Keratinocyte (primary cell): ENCODE results near the gene GADD45G. TPM values are rescaled to one million over a fixed set of nuclear protein-coding genes. Genes with fewer than 3 reads are reported as not detected.

Experiments used
- DNase-seq: peaks from one replicate; pipeline ENCODE4 v3.0.0-alpha.2; 2011; ENCODE audit warnings: low read depth, missing footprints, low spot score
- FAIRE-seq: peaks from 2 replicates; lab custom pipeline; 2011; peaks lifted over from hg19 to GRCh38; lab: Jason Lieb, UNC
- H2AFZ ChIP-seq: 2 replicates; pipeline ENCODE4 v1.6.0; 2012; ENCODE audit warnings: low read length, control low read depth, inconsistent platforms; ENCODE audit not compliant: control insufficient read depth
- H3K27ac ChIP-seq: 2 replicates; pipeline ENCODE4 v1.5.1; 2011; ENCODE audit warnings: low read length; ENCODE audit not compliant: control insufficient read depth, insufficient read depth
- H3K27me3 ChIP-seq: 3 replicates; pipeline ENCODE4 v1.6.0; 2011; ENCODE audit warnings: low read length; ENCODE audit not compliant: control insufficient read depth, insufficient read depth; ENCODE audit errors: extremely low read depth
- H3K36me3 ChIP-seq, 2 experiments: 2 replicates in 1 of 2; 3 replicates in 1 of 2; pipeline ENCODE4 v1.5.1; 2011; ENCODE audit warnings: low read length in 2 of 2, mild to moderate bottlenecking in 1 of 2; ENCODE audit not compliant: control insufficient read depth in 2 of 2, insufficient read depth in 2 of 2; ENCODE audit errors: extremely low read depth in 1 of 2
- H3K4me1 ChIP-seq: 3 replicates; pipeline ENCODE4 v1.5.1; 2011; ENCODE audit warnings: low read length; ENCODE audit not compliant: control insufficient read depth, insufficient read depth; ENCODE audit errors: extremely low read depth
- H3K4me2 ChIP-seq: 3 replicates; pipeline ENCODE4 v1.6.0; 2011; ENCODE audit warnings: low read depth, low read length; ENCODE audit not compliant: control insufficient read depth, insufficient read depth; ENCODE audit errors: extremely low read depth
- H3K4me3 ChIP-seq, 3 experiments: fragments of 200-600 bp in 1 of 3; sonication (generic) in 1 of 3; 2 replicates in 2 of 3; 3 replicates in 1 of 3; pipeline ENCODE4 v1.5.1; 2011 to 2016; ENCODE audit warnings: low read length in 3 of 3, mild to moderate bottlenecking in 3 of 3, control low read depth in 2 of 3, inconsistent platforms in 1 of 3, low read depth in 1 of 3, mixed read lengths in 1 of 3, mixed run types in 1 of 3, moderate library complexity in 1 of 3; ENCODE audit not compliant: control insufficient read depth in 2 of 3, insufficient read depth in 2 of 3; ENCODE audit errors: extremely low read depth in 1 of 3
- H3K79me2 ChIP-seq: 2 replicates; pipeline ENCODE4 v1.6.0; 2012; ENCODE audit warnings: low read length; ENCODE audit not compliant: control insufficient read depth, insufficient read depth
- H3K9ac ChIP-seq: 3 replicates; pipeline ENCODE4 v1.6.0; 2011; ENCODE audit warnings: low read length; ENCODE audit not compliant: control insufficient read depth, insufficient read depth; ENCODE audit errors: extremely low read depth
- H3K9me1 ChIP-seq: 3 replicates; pipeline ENCODE4 v1.6.0; 2011; ENCODE audit warnings: low read length; ENCODE audit not compliant: control insufficient read depth, insufficient read depth; ENCODE audit errors: extremely low read depth
- H3K9me3 ChIP-seq: 2 replicates; pipeline ENCODE4 v1.5.1; 2012; ENCODE audit warnings: low read depth, low read length; ENCODE audit not compliant: control insufficient read depth
- H4K20me1 ChIP-seq: 3 replicates; pipeline ENCODE4 v1.6.0; 2011; ENCODE audit warnings: low read length; ENCODE audit not compliant: control insufficient read depth, insufficient read depth; ENCODE audit errors: extremely low read depth
- CTCF ChIP-seq, 3 experiments: IDR thresholded peaks in 1 of 3; conservative IDR thresholded peaks in 1 of 3; optimal IDR thresholded peaks in 1 of 3; 2 replicates in 2 of 3; 3 replicates in 1 of 3; pipeline versions ENCODE3 to v1.5.1; 2011; ENCODE audit warnings: low read length in 3 of 3, mild to moderate bottlenecking in 3 of 3, moderate library complexity in 2 of 3, control low read depth in 1 of 3, inconsistent platforms in 1 of 3; ENCODE audit not compliant: insufficient read depth in 2 of 3; ENCODE audit errors: extremely low read depth in 1 of 3
- EZH2 ChIP-seq: IDR thresholded peaks from one replicate; pipeline ENCODE4 v1.6.1; 2012; ENCODE audit warnings: inconsistent platforms, mild to moderate bottlenecking, low read length, moderate library complexity
- dilution Hi-C: fragments of 300-500 bp; cut with MboI; formaldehyde crosslinking; loops from one replicate; pipeline ENCODE4 v1.7.0; 2020; ENCODE audit warnings: low sequenced_read_pairs; ENCODE audit not compliant: extremely low pct_ligation_motif_present
- polyA plus RNA-seq, 5 experiments: library from polyadenylated mRNA; depleted of rRNA in 3 of 5; stranded (reverse) in 3 of 5; stranded (forward) in 1 of 5; unstranded in 1 of 5; fragments of >200 nt; gene quantifications; 1 replicate in 1 of 5; 2 replicates in 3 of 5; 3 replicates in 1 of 5; pipeline versions ENCODE4 v1.2.1 to v1.2.3, GENCODE V29; 2011 to 2012; ENCODE audit warnings: missing spikeins in 2 of 5, low read depth in 1 of 5, low replicate concordance in 1 of 5

GADD45G gene
- polyA plus RNA-seq, 1 donor (not counting 4 experiments of a cell fraction or from before 2014, with no cell fraction given): 0.05 TPM

GRCh38 chr9:89579741-89580385 is 24.9 kb upstream of the GADD45G start:
- no peak for FAIRE-seq
- H3K4me1 ChIP-seq: no peaks in the 10 kb centered on the region
- dilution Hi-C loops: no loop called here
- no peaks in the 10 kb centered on the region for H4K20me1 ChIP-seq
- no peak overlapping the region for H3K27ac ChIP-seq
- H3K9me3 ChIP-seq: no peaks in the 10 kb centered on the region
- no peak overlapping the region for H3K9ac ChIP-seq
- no peaks in the 10 kb centered on the region for H3K36me3 ChIP-seq
- H3K79me2 ChIP-seq: no peaks in the 10 kb centered on the region
- no peak overlapping the region for H2AFZ ChIP-seq
- no peak overlapping the region for H3K4me2 ChIP-seq
- TF ChIP-seq CTCF (optimal IDR thresholded peaks at IDR 0.05 in 1 of 3, IDR thresholded peaks at IDR 0.05 in 1 of 3, conservative IDR thresholded peaks at IDR 0.05 in 1 of 3; ENCODE audit: extremely low read depth in 1 of 3, insufficient read depth in 2 of 3, low read length in 3 of 3): no peak
- TF ChIP-seq EZH2: no peak
- DNase-seq: no peak
- H3K9me1 ChIP-seq: no peaks in the 10 kb centered on the region
- no peaks in the 10 kb centered on the region for H3K27me3 ChIP-seq
- H3K4me3 ChIP-seq: no peak overlapping the region

DNA sequence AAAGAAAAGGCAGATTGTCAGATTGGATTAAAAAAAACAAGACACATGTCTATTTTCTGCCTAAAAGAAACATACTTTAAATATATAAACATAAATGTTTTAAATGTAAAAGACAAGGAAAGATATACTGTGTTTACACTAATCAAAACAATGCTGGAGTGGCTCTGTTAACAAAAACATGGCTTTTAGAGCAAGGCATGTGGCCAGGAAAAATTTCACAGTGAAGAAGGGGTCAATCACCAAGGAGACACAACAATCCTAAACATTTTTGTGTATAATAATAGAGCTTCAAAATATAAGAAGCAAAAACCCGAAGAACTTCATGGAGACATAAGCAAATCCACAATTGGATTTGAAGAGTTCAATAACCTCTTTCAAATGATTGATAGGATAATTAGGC is 18.5 kb upstream of the GADD45G start:
- no peaks in the 10 kb centered on the region for H3K9me1 ChIP-seq
- H2AFZ ChIP-seq: no peak overlapping the region
- peaks cover 5% of the 10 kb centered on the region for H3K27me3 ChIP-seq
- no peaks in the 10 kb centered on the region for H4K20me1 ChIP-seq
- no peaks in the 10 kb centered on the region for H3K9me3 ChIP-seq
- no peak overlapping the region for H3K27ac ChIP-seq
- no peak for TF ChIP-seq EZH2
- TF ChIP-seq CTCF (optimal IDR thresholded peaks at IDR 0.05 in 1 of 3, IDR thresholded peaks at IDR 0.05 in 1 of 3, conservative IDR thresholded peaks at IDR 0.05 in 1 of 3; ENCODE audit: extremely low read depth in 1 of 3, insufficient read depth in 2 of 3, low read length in 3 of 3): no peak
- no peaks in the 10 kb centered on the region for H3K79me2 ChIP-seq
- FAIRE-seq (no peak), DNase-seq (no peak)
- no peaks in the 10 kb centered on the region for H3K4me1 ChIP-seq
- H3K4me3 ChIP-seq: no peak overlapping the region
- no peaks in the 10 kb centered on the region for H3K36me3 ChIP-seq
- dilution Hi-C loops: no loop called here
- H3K4me2 ChIP-seq: no peak overlapping the region
- no peak overlapping the region for H3K9ac ChIP-seq
